ENCODE data around the gene CFAP45.

The CFAP45 gene

GRCh38 chr1:159839116-159839849 is 60.7 kb downstream of the CFAP45 start:
- TF ChIP-seq EZH2phosphoT487 (IDR thresholded peaks at IDR 0.05; ENCODE audit: borderline replicate concordance, low read length) (no peak), CTCF (IDR thresholded peaks at IDR 0.05; ENCODE audit: low read depth, low read length, poor library complexity, severe bottlenecking) (no peak)
- H3K27ac ChIP-seq (ENCODE audit: low read depth, low read length), result no peak overlapping the region
- H4K20me1 ChIP-seq (ENCODE audit: control insufficient read depth, insufficient read depth, low read depth, low read length), result no peaks in the 10 kb centered on the region

GRCh38 chr1:159838715-159839114 is 61.2 kb downstream of the CFAP45 start:
- Histone ChIP-seq H3K9me2 (replicated peaks; ENCODE audit: control insufficient read depth, low read length) (no peaks in the 10 kb centered on the region), H3K4me2 (ENCODE audit: low read length) (no peak overlapping the region), H3K36me3 (ENCODE audit: control insufficient read depth, low read length) (no peaks in the 10 kb centered on the region), H4K20me1 (ENCODE audit: control insufficient read depth, insufficient read depth, low read depth, low read length) (no peaks in the 10 kb centered on the region), H3K79me2 (ENCODE audit: control insufficient read depth, low read length) (no peaks in the 10 kb centered on the region), H3K27me3 (ENCODE audit: control insufficient read depth, low read length) (no peaks in the 10 kb centered on the region), H3F3A (ENCODE audit: control insufficient read depth, insufficient read depth) (no peaks in the 10 kb centered on the region), H3K27ac (ENCODE audit: low read depth, low read length) (no peak overlapping the region), H3K9me3 (ENCODE audit: control insufficient read depth, insufficient read depth, low read length) (no peaks in the 10 kb centered on the region), H3K4me3 (ENCODE audit: low read length) (no peak overlapping the region), H3K4me1 (ENCODE audit: control insufficient read depth, low read length) (no peaks in the 10 kb centered on the region)
- TF ChIP-seq CTCF (IDR thresholded peaks at IDR 0.05; ENCODE audit: low read depth, low read length, poor library complexity, severe bottlenecking) (no peak), EZH2phosphoT487 (IDR thresholded peaks at IDR 0.05; ENCODE audit: borderline replicate concordance, low read length) (no peak)

More at GRCh38 chr1:159839116-159839849, 60.7 kb downstream of the CFAP45 start:
- Histone ChIP-seq H3K27me3 (ENCODE audit: control insufficient read depth, low read length) (no peaks in the 10 kb centered on the region), H3K4me3 (ENCODE audit: low read length) (no peak overlapping the region), H3K4me2 (ENCODE audit: low read length) (no peak overlapping the region), H3F3A (ENCODE audit: control insufficient read depth, insufficient read depth) (no peaks in the 10 kb centered on the region), H3K9me2 (replicated peaks; ENCODE audit: control insufficient read depth, low read length) (no peaks in the 10 kb centered on the region), H3K4me1 (ENCODE audit: control insufficient read depth, low read length) (no peaks in the 10 kb centered on the region), H3K9me3 (ENCODE audit: control insufficient read depth, insufficient read depth, low read length) (no peaks in the 10 kb centered on the region), H3K79me2 (ENCODE audit: control insufficient read depth, low read length) (no peaks in the 10 kb centered on the region), H3K36me3 (ENCODE audit: control insufficient read depth, low read length) (no peaks in the 10 kb centered on the region)

GRCh38 chr1:159835862-159836525 is 64.0 kb downstream of the CFAP45 start:
- H3K27me3 ChIP-seq (ENCODE audit: control insufficient read depth, low read length), result no peaks in the 10 kb centered on the region
- TF ChIP-seq EZH2phosphoT487 (IDR thresholded peaks at IDR 0.05; ENCODE audit: borderline replicate concordance, low read length) (no peak), CTCF (IDR thresholded peaks at IDR 0.05; ENCODE audit: low read depth, low read length, poor library complexity, severe bottlenecking) (no peak)
- no peaks in the 10 kb centered on the region for H3K9me2 ChIP-seq (replicated peaks; ENCODE audit: control insufficient read depth, low read length)
- H3K27ac ChIP-seq (ENCODE audit: low read depth, low read length), result no peak overlapping the region
- no peaks in the 10 kb centered on the region for H3K4me1 ChIP-seq (ENCODE audit: control insufficient read depth, low read length)
- H3K9me3 ChIP-seq (ENCODE audit: control insufficient read depth, insufficient read depth, low read length), result no peaks in the 10 kb centered on the region
- H3F3A ChIP-seq (ENCODE audit: control insufficient read depth, insufficient read depth), result no peaks in the 10 kb centered on the region
- no peak overlapping the region for H3K4me2 ChIP-seq (ENCODE audit: low read length)
- H3K79me2 ChIP-seq (ENCODE audit: control insufficient read depth, low read length), result no peaks in the 10 kb centered on the region
- no peak overlapping the region for H3K4me3 ChIP-seq (ENCODE audit: low read length)
- no peaks in the 10 kb centered on the region for H4K20me1 ChIP-seq (ENCODE audit: control insufficient read depth, insufficient read depth, low read depth, low read length)
- H3K36me3 ChIP-seq (ENCODE audit: control insufficient read depth, low read length), result no peaks in the 10 kb centered on the region

Data from DOHH2 (cell line).